AG10803 (cell line): ENCODE measurements around the gene PRCD.

Source experiments
- DNase-seq: peaks from one replicate; pipeline ENCODE4 v3.0.0; 2010; ENCODE audit warnings: low read depth
- H3K4me3 ChIP-seq: 2 replicates; pipeline ENCODE4 v1.5.1; 2011; ENCODE audit warnings: mild to moderate bottlenecking, low read length, control low read depth
- CTCF ChIP-seq: conservative IDR thresholded peaks from 2 replicates; pipeline ENCODE4 v1.5.1; 2011; ENCODE audit warnings: mild to moderate bottlenecking, low read length, control low read depth, inconsistent platforms

Gene PRCD

GRCh38 chr17:76573096-76573495 lies 33.3 kb downstream of the PRCD start:
- no peak for DNase-seq
- no peak for TF ChIP-seq CTCF
- H3K4me3 ChIP-seq: no peak overlapping the region

DNA sequence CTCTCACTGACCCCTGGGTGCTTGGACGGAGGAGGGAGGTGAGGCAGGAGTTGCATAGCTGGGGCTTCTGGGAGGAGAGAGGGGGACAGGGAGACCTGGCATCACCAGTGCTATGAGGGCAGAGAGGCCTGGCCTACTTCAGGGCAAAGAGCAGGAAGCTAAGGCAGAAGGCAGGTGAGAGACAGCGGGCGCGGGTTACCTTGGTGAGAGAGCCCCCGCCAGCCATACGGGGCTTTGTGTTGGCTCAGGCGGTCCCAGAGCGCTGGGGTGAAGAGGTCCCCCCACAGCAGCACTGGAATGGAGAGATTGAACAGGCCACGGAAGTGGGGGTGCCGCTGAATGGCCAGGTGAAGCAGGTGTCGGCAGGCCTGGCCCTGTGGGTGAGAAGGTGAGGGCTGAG lies 34.3 kb downstream of the PRCD start:
- no peak for DNase-seq
- no peak for TF ChIP-seq CTCF
- H3K4me3 ChIP-seq: no peak overlapping the region

GRCh38 chr17:76575570-76575969 lies 35.7 kb downstream of the PRCD start:
- no peak for DNase-seq
- no peak for TF ChIP-seq CTCF
- no peak overlapping the region for H3K4me3 ChIP-seq

GRCh38 chr17:76576189-76576588 lies 36.3 kb downstream of the PRCD start:
- TF ChIP-seq CTCF: no peak
- H3K4me3 ChIP-seq: no peak overlapping the region

GRCh38 chr17:76577876-76578275 lies 38.0 kb downstream of the PRCD start:
- DNase-seq: no peak
- no peak overlapping the region for H3K4me3 ChIP-seq
- TF ChIP-seq CTCF: no peak

More at GRCh38 chr17:76576189-76576588, 36.3 kb downstream of the PRCD start:
- DNase-seq: no peak

DNA sequence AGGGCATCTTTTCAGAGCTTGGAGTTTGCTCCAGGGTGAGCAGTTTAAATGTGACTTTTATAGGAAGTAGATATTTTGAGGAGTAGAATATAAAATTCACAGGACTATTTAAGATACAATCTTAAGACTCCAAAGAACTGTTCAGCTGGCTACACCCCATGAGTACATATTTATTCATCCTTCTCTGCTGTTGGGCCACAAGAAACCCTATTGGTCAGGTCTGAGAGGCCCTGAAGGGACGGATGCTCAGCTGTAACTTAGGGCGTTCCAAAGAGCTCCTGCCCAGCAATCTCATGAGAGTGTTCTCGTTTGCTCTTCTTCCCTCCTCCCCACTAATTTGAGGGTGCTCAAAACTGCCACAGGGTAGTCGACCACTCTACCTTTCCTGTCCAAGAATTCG lies 38.5 kb downstream of the PRCD start:
- DNase-seq: no peak
- TF ChIP-seq CTCF: no peak
- H3K4me3 ChIP-seq: no peak overlapping the region

- no peak for TF ChIP-seq CTCF
- H3K4me3 ChIP-seq: no peak overlapping the region
- DNase-seq: no peak
These were observed 39.4 kb downstream of the PRCD start for GRCh38 chr17:76579281-76579680.
